Hepatocyte (in vitro differentiated cells): ENCODE data around the gene OR5P2. TPM values are rescaled to one million over a fixed set of nuclear protein-coding genes. Genes with fewer than 3 reads are reported as not detected.
"Not testable (repeated sequence)": the region's sequence is repeated elsewhere in the genome, so short reads cannot be mapped to it uniquely, and the experiment has no call there.

Experiments used
- DNase-seq: peaks from one replicate; pipeline ENCODE4 v3.0.0-alpha.2; 2016; ENCODE audit warnings: low spot score
- H2AFZ ChIP-seq: fragments of 200-600 bp; sonication (generic); 2 replicates; pipeline ENCODE4 v1.6.0; 2016; ENCODE audit warnings: antibody characterized with exemption, mild to moderate bottlenecking
- H3K27ac ChIP-seq: fragments of 200-600 bp; sonication (generic); 2 replicates; pipeline ENCODE4 v1.5.1; 2016; ENCODE audit warnings: mild to moderate bottlenecking
- H3K27me3 ChIP-seq: fragments of 200-600 bp; sonication (generic); 2 replicates; pipeline ENCODE4 v1.6.1; 2016
- H3K36me3 ChIP-seq: fragments of 200-600 bp; sonication (generic); replicated peaks from 2 replicates; pipeline ENCODE4 v1.5.1; 2016; ENCODE audit warnings: low read depth; ENCODE audit not compliant: insufficient read depth
- H3K4me1 ChIP-seq: fragments of 200-600 bp; sonication (generic); 2 replicates; pipeline ENCODE4 v1.5.1; 2016; ENCODE audit warnings: mild to moderate bottlenecking, moderate library complexity; ENCODE audit not compliant: insufficient read depth
- H3K4me2 ChIP-seq: fragments of 200-600 bp; sonication (generic); 2 replicates; pipeline ENCODE4 v1.6.0; 2016
- H3K4me3 ChIP-seq: fragments of 200-600 bp; sonication (generic); 2 replicates; pipeline ENCODE4 v1.5.1; 2016; ENCODE audit warnings: mild to moderate bottlenecking
- H3K79me2 ChIP-seq: fragments of 200-600 bp; sonication (generic); 2 replicates; pipeline ENCODE4 v1.6.0; 2017; ENCODE audit warnings: mild to moderate bottlenecking
- H3K9me2 ChIP-seq: fragments of 200-600 bp; sonication (generic); replicated peaks from 2 replicates; pipeline ENCODE4 v1.6.0; 2017; ENCODE audit warnings: mild to moderate bottlenecking; ENCODE audit not compliant: insufficient read depth
- H3K9me3 ChIP-seq: fragments of 200-600 bp; sonication (generic); 2 replicates; pipeline ENCODE4 v1.5.1; 2016; ENCODE audit warnings: low read depth, mild to moderate bottlenecking
- H4K20me1 ChIP-seq: fragments of 200-600 bp; sonication (generic); 2 replicates; pipeline ENCODE4 v1.6.0; 2016; ENCODE audit warnings: mild to moderate bottlenecking; ENCODE audit not compliant: insufficient read depth, poor library complexity, severe bottlenecking
- CTCF ChIP-seq: fragments of 200-600 bp; sonication (generic); IDR thresholded peaks from 2 replicates; pipeline ENCODE4 v1.5.1; 2016; ENCODE audit warnings: antibody characterized with exemption, mild to moderate bottlenecking; ENCODE audit not compliant: poor library complexity
- EZH2 ChIP-seq: fragments of 200-600 bp; sonication (generic); IDR thresholded peaks from 2 replicates; pipeline ENCODE4 v1.6.1; 2016; ENCODE audit warnings: antibody characterized with exemption, mild to moderate bottlenecking, borderline replicate concordance
- EZH2phosphoT487 ChIP-seq: fragments of 200-600 bp; sonication (generic); IDR thresholded peaks from one replicate; pipeline ENCODE4 v1.6.1; 2018; ENCODE audit warnings: antibody characterized with exemption, mild to moderate bottlenecking, low read depth, moderate library complexity; ENCODE audit not compliant: unreplicated experiment, severe bottlenecking
- WGBS: methylation state at CpG from one replicate; pipeline ENCODE4 v1.1.6; 2016; ENCODE audit warnings: low lambda C conversion rate; ENCODE audit errors: missing lambda C conversion rate; 5-methylcytosine and 5-hydroxymethylcytosine counted together
- polyA plus RNA-seq: library from polyadenylated mRNA; unstranded; fragments of >200 nt; fragmentation: Nextera tagmentation; extraction: Ambion mirVana; gene quantifications from 2 replicates; pipeline ENCODE4 v1.2.1, GENCODE V29; 2016
- total RNA-seq: library from RNA; depleted of rRNA; stranded (reverse); fragments of >200 nt; gene quantifications from 2 replicates; pipeline ENCODE4 v1.2.3, GENCODE V29; 2014

OR5P2 gene
- total and polyA plus RNA-seq, 2 experiments from 2014 or later = 0.46 TPM; not detected in 1

GRCh38 chr11:7840578-7840977, 43.8 kb upstream of the OR5P2 start:
- no peak for TF ChIP-seq EZH2
- TF ChIP-seq CTCF = no peak
- no peak for TF ChIP-seq EZH2phosphoT487
- 78% methylated on average over 2 of the region's 2 CpGs for WGBS
- Histone ChIP-seq H3K4me3 (no peak overlapping the region), H3K27me3 (no peaks in the 10 kb centered on the region), H3K79me2 (no peaks in the 10 kb centered on the region), H4K20me1 (no peaks in the 10 kb centered on the region), H2AFZ (no peak overlapping the region), H3K4me2 (no peak overlapping the region), H3K27ac (no peak overlapping the region), H3K4me1 (no peaks in the 10 kb centered on the region), H3K36me3 (no peaks in the 10 kb centered on the region), H3K9me3 (no peaks in the 10 kb centered on the region), H3K9me2 (no peaks in the 10 kb centered on the region)
- no peak for DNase-seq

GRCh38 chr11:7833527-7833926, 36.8 kb upstream of the OR5P2 start:
- H3K79me2 ChIP-seq = no peaks in the 10 kb centered on the region
- H3K4me2 ChIP-seq = no peak overlapping the region
- H3K9me3 ChIP-seq = no peaks in the 10 kb centered on the region
- H2AFZ ChIP-seq = no peak overlapping the region
- DNase-seq = no peak
- no peaks in the 10 kb centered on the region for H3K36me3 ChIP-seq
- H3K27ac ChIP-seq = no peak overlapping the region
- no peaks in the 10 kb centered on the region for H3K9me2 ChIP-seq
- no peak for TF ChIP-seq EZH2phosphoT487
- TF ChIP-seq CTCF = no peak
- H3K4me3 ChIP-seq = no peak overlapping the region
- no peaks in the 10 kb centered on the region for H3K27me3 ChIP-seq
- H4K20me1 ChIP-seq = no peaks in the 10 kb centered on the region
- H3K4me1 ChIP-seq = no peaks in the 10 kb centered on the region

- Histone ChIP-seq H3K4me1 (no peaks in the 10 kb centered on the region), H3K79me2 (no peaks in the 10 kb centered on the region), H3K9me3 (no peaks in the 10 kb centered on the region), H3K27ac (no peak within 1 kb of the TSS), H3K27me3 (no peaks in the 10 kb centered on the region), H3K4me2 (no peak within 1 kb of the TSS), H2AFZ (no peak within 1 kb of the TSS), H3K9me2 (no peaks in the 10 kb centered on the region), H4K20me1 (no peaks in the 10 kb centered on the region), H3K36me3 (no peaks in the 10 kb centered on the region), H3K4me3 (no peak within 1 kb of the TSS)
- no peak for TF ChIP-seq EZH2
- TF ChIP-seq EZH2phosphoT487 = no peak
- TF ChIP-seq CTCF = no peak
- DNase-seq = no peak
These were observed 34.0 kb upstream of the OR5P2 start, which contains the start of gene OR5P3 for GRCh38 chr11:7830740-7831139. OR5P3 (minus strand) TSS chr11:7830840.

- H4K20me1 ChIP-seq = no peaks in the 10 kb centered on the region
- no peaks in the 10 kb centered on the region for H3K4me1 ChIP-seq
- no peaks in the 10 kb centered on the region for H3K9me3 ChIP-seq
- H3K4me3 ChIP-seq = no peak overlapping the region
- no peaks in the 10 kb centered on the region for H3K36me3 ChIP-seq
- H3K27me3 ChIP-seq = no peaks in the 10 kb centered on the region
- 73% methylated on average over 3 of the region's 3 CpGs for WGBS
- TF ChIP-seq EZH2 (no peak), EZH2phosphoT487 (no peak), CTCF (no peak)
- no peak overlapping the region for H3K4me2 ChIP-seq
- H3K79me2 ChIP-seq = no peaks in the 10 kb centered on the region
- DNase-seq = no peak
- no peaks in the 10 kb centered on the region for H3K9me2 ChIP-seq
- no peak overlapping the region for H3K27ac ChIP-seq
- no peak overlapping the region for H2AFZ ChIP-seq
These were observed 29.6 kb upstream of the OR5P2 start for GRCh38 chr11:7826324-7826723.

GRCh38 chr11:7820417-7820816, 23.7 kb upstream of the OR5P2 start:
- H3K4me2 ChIP-seq, H3K4me1 ChIP-seq, DNase-seq, H4K20me1 ChIP-seq, H3K27me3 ChIP-seq, H2AFZ ChIP-seq, H3K4me3 ChIP-seq, H3K9me2 ChIP-seq, H3K27ac ChIP-seq, H3K9me3 ChIP-seq, H3K79me2 ChIP-seq, H3K36me3 ChIP-seq: not testable (repeated sequence)
- WGBS = 90% methylated on average over 3 of the region's 3 CpGs

- H3K27me3 ChIP-seq, H3K36me3 ChIP-seq, H3K4me2 ChIP-seq, H3K4me1 ChIP-seq, H3K79me2 ChIP-seq, H4K20me1 ChIP-seq, DNase-seq, H3K9me3 ChIP-seq, H3K4me3 ChIP-seq, H3K27ac ChIP-seq, H2AFZ ChIP-seq, H3K9me2 ChIP-seq: not testable (repeated sequence)
- 78% methylated on average over 2 of the region's 2 CpGs for WGBS
These were observed 18.2 kb upstream of the OR5P2 start for GRCh38 chr11:7814897-7815296.
